Measurements from ENCODE around the gene NPS.

Gene NPS

DNA sequence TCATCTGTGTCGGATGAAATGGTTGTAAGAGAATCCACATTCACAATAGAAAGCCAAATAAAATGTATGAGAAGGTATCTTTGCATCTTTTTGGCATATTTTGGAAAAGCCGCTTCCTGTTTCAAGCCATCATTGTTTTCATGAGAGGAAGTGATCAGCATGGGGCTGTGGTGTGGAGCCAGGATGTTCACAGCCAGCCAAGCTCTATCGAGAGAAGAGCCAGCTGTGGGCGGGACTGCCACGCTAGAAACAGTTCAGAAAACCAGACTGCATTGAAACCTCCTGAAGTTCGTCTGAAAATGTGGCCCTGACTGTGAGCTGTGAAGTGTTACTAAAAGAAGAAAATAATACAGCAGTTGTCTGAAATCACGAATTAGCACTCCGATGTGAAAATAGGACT, 21.2 kb upstream of the NPS start:
- H3K36me3 ChIP-seq (ENCODE audit: control insufficient read depth in 2 of 2, insufficient read depth in 1 of 2, low read length in 2 of 2) = no peaks in the 10 kb centered on the region
- no peak overlapping the region for H3K4me3 ChIP-seq (ENCODE audit: low read depth, low read length)
- no peaks in the 10 kb centered on the region for H3K9me3 ChIP-seq (ENCODE audit: control insufficient read depth, insufficient read depth, low read depth, low read length)
- no peaks in the 10 kb centered on the region for H3K4me1 ChIP-seq (ENCODE audit: control insufficient read depth, insufficient read depth, low read length)
- ChIA-PET POLR2A (no interaction called here), CTCF (interaction anchor here (1.5 kb wide), 1 partner anchor 43 kb away, joined by 3 read pairs; no protein-coding TSS in a partner anchor)
- no peak for TF ChIP-seq ZNF423 (tag by site-specific recombination; IDR thresholded peaks at IDR 0.05)
- no peak for TF ChIP-seq YY1 (tag by site-specific recombination; IDR thresholded peaks at IDR 0.05)
- TF ChIP-seq, protein P1, sequence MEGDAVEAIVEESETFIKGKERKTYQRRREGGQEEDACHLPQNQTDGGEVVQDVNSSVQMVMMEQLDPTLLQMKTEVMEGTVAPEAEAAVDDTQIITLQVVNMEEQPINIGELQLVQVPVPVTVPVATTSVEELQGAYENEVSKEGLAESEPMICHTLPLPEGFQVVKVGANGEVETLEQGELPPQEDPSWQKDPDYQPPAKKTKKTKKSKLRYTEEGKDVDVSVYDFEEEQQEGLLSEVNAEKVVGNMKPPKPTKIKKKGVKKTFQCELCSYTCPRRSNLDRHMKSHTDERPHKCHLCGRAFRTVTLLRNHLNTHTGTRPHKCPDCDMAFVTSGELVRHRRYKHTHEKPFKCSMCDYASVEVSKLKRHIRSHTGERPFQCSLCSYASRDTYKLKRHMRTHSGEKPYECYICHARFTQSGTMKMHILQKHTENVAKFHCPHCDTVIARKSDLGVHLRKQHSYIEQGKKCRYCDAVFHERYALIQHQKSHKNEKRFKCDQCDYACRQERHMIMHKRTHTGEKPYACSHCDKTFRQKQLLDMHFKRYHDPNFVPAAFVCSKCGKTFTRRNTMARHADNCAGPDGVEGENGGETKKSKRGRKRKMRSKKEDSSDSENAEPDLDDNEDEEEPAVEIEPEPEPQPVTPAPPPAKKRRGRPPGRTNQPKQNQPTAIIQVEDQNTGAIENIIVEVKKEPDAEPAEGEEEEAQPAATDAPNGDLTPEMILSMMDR (tag by site-specific recombination; IDR thresholded peaks at IDR 0.05) = no peak
- no peak for TF ChIP-seq ZNF341 (tag by site-specific recombination; IDR thresholded peaks at IDR 0.05; ENCODE audit: low read depth)
- TF ChIP-seq ZNF214 (tag by site-specific recombination; IDR thresholded peaks at IDR 0.05; ENCODE audit: borderline replicate concordance) = no peak
- no peak overlapping the region for H3K27ac ChIP-seq (ENCODE audit: extremely low read depth, low read depth, low read length)

DNA sequence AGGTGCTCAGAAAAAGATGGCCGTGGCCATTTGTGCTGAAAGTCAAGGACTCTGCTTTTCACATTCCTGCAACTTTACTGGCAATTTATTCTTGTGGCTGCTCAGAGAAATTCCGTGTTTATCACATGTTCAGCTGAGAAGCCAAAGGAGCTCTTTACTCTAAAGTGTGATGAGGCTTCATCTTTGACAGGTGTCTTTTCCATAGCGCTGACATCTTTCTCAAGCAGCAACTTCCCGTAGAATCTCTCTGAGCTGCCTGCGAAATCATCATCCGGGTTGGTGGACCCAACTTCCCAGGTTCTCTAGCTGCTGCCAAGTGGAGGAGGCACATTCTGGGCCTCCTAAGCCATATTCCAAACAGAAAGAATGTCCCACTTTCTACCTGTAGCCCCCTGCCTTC, 16.9 kb upstream of the NPS start:
- Histone ChIP-seq H3K9me3 (ENCODE audit: control insufficient read depth, insufficient read depth, low read depth, low read length) (no peaks in the 10 kb centered on the region), H3K27ac (ENCODE audit: extremely low read depth, low read depth, low read length) (no peak overlapping the region), H3K4me3 (ENCODE audit: low read depth, low read length) (no peak overlapping the region), H3K36me3 (ENCODE audit: control insufficient read depth in 2 of 2, insufficient read depth in 1 of 2, low read length in 2 of 2) (no peaks in the 10 kb centered on the region), H3K4me1 (ENCODE audit: control insufficient read depth, insufficient read depth, low read length) (no peaks in the 10 kb centered on the region)
- ChIA-PET POLR2A (no interaction called here), CTCF (no interaction called here)
- TF ChIP-seq ZNF175 (tag by site-specific recombination; IDR thresholded peaks at IDR 0.05) (no peak), RBAK (tag by site-specific recombination; IDR thresholded peaks at IDR 0.05) (no peak), SCRT1 (tag by site-specific recombination; IDR thresholded peaks at IDR 0.05; ENCODE audit: borderline replicate concordance) (no peak), ZNF223 (tag by site-specific recombination; IDR thresholded peaks at IDR 0.05) (no peak), MZF1 (tag by site-specific recombination; IDR thresholded peaks at IDR 0.05; ENCODE audit: borderline replicate concordance) (no peak), ZSCAN23 (tag by site-specific recombination; IDR thresholded peaks at IDR 0.05) (no peak), BCL11A (tag by site-specific recombination; IDR thresholded peaks at IDR 0.05; ENCODE audit: low read depth) (no peak), SALL2 (tag by site-specific recombination; IDR thresholded peaks at IDR 0.05; ENCODE audit: borderline replicate concordance) (no peak), ZNF404 (tag by site-specific recombination; IDR thresholded peaks at IDR 0.05) (no peak), ZNF654 (tag by site-specific recombination; IDR thresholded peaks at IDR 0.05; ENCODE audit: low read depth) (no peak), ZNF350 (tag by site-specific recombination; IDR thresholded peaks at IDR 0.05) (no peak), ZNF529 (tag by site-specific recombination; IDR thresholded peaks at IDR 0.05; ENCODE audit: insufficient replicate concordance) (no peak), ZNF624 (tag by site-specific recombination; IDR thresholded peaks at IDR 0.05) (no peak), ZNF501 (tag by site-specific recombination; IDR thresholded peaks at IDR 0.05) (no peak)
- TF ChIP-seq, protein P2, sequence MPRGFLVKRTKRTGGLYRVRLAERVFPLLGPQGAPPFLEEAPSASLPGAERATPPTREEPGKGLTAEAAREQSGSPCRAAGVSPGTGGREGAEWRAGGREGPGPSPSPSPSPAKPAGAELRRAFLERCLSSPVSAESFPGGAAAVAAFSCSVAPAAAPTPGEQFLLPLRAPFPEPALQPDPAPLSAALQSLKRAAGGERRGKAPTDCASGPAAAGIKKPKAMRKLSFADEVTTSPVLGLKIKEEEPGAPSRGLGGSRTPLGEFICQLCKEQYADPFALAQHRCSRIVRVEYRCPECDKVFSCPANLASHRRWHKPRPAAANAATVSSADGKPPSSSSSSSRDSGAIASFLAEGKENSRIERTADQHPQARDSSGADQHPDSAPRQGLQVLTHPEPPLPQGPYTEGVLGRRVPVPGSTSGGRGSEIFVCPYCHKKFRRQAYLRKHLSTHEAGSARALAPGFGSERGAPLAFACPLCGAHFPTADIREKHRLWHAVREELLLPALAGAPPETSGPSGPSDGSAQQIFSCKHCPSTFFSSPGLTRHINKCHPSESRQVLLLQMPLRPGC (tag by site-specific recombination; IDR thresholded peaks at IDR 0.05) = no peak
- TF ChIP-seq, protein P3, sequence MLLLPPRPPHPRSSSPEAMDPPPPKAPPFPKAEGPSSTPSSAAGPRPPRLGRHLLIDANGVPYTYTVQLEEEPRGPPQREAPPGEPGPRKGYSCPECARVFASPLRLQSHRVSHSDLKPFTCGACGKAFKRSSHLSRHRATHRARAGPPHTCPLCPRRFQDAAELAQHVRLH (tag by site-specific recombination; IDR thresholded peaks at IDR 0.05) = no peak
- TF ChIP-seq, protein P4, sequence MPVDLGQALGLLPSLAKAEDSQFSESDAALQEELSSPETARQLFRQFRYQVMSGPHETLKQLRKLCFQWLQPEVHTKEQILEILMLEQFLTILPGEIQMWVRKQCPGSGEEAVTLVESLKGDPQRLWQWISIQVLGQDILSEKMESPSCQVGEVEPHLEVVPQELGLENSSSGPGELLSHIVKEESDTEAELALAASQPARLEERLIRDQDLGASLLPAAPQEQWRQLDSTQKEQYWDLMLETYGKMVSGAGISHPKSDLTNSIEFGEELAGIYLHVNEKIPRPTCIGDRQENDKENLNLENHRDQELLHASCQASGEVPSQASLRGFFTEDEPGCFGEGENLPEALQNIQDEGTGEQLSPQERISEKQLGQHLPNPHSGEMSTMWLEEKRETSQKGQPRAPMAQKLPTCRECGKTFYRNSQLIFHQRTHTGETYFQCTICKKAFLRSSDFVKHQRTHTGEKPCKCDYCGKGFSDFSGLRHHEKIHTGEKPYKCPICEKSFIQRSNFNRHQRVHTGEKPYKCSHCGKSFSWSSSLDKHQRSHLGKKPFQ (tag by site-specific recombination; IDR thresholded peaks at IDR 0.05) = no peak

Measured in HEK293 (cell line).